Heart left ventricle (tissue), 16 donors: Measurements from ENCODE around the gene TBXA2R. TPM values are rescaled to one million over a fixed set of nuclear protein-coding genes. Genes with fewer than 3 reads are reported as not detected.
A peak's percentile ranks its signal among the peaks of the same experiment; 100 is the strongest.

Source experiments
- ATAC-seq, 4 donors: fragments of 200-7000 bp; cut with Tn5 transposase; one replicate each; pipeline ENCODE4 v1.9.1; 2020 to 2022; ENCODE audit warnings: moderate library complexity in 4 of 4, mild to moderate bottlenecking in 3 of 4, moderate number of reproducible peaks in 1 of 4
- DNase-seq, 5 donors: peaks; one replicate each; pipeline ENCODE4 v3.0.0-alpha.2; 2020
- H3K27ac ChIP-seq, 12 donors: fragments of 200-600 bp; sonication (generic) in 4 of 12; one replicate each; pipeline versions ENCODE4 v1.5.0 to v1.8.0; 2016 to 2022; ENCODE audit warnings: mild to moderate bottlenecking in 2 of 12
- H3K27me3 ChIP-seq, 9 donors: fragments of 200-600 bp; sonication (generic) in 2 of 9; one replicate each; pipeline versions ENCODE4 v1.5.1 to v1.8.0; 2016 to 2022; ENCODE audit warnings: mild to moderate bottlenecking in 3 of 9
- H3K36me3 ChIP-seq, 9 donors: fragments of 200-600 bp; sonication (generic) in 2 of 9; one replicate each; pipeline versions ENCODE4 v1.5.0 to v1.8.0; 2018 to 2022; ENCODE audit warnings: mild to moderate bottlenecking in 2 of 9
- H3K4me1 ChIP-seq, 12 donors: fragments of 200-600 bp; sonication (generic) in 4 of 12; one replicate each; pipeline versions ENCODE4 v1.5.0 to v1.8.0; 2016 to 2022; ENCODE audit warnings: mild to moderate bottlenecking in 3 of 12
- H3K4me3 ChIP-seq, 12 donors: fragments of 200-600 bp; sonication (generic) in 4 of 12; one replicate each; pipeline versions ENCODE4 v1.5.0 to v1.8.0; 2017 to 2022; ENCODE audit warnings: mild to moderate bottlenecking in 9 of 12, moderate library complexity in 4 of 12
- H3K9me3 ChIP-seq, 12 donors: fragments of 200-600 bp; sonication (generic) in 4 of 12; one replicate each; pipeline versions ENCODE4 v1.5.0 to v1.8.0; 2016 to 2022; ENCODE audit warnings: mild to moderate bottlenecking in 1 of 12
- POLR2A ChIP-seq, 2 donors: fragments of 450-650 bp; IDR thresholded peaks; one replicate each; pipeline ENCODE4 v1.6.1; 2017; ENCODE audit warnings: antibody characterized with exemption in 2 of 2, mild to moderate bottlenecking in 2 of 2, moderate library complexity in 2 of 2
- WGBS, 4 donors: extraction: QIAGEN DNeasy Blood & Tissue Kit in 2 of 4; methylation state at CpG; one replicate each; pipeline versions ENCODE4 v1.1.5 to v1.1.7; 2013 to 2018; 5-methylcytosine and 5-hydroxymethylcytosine counted together
- intact Hi-C, 10 donors: fragments of 100-400 bp; cut with DNase I; formaldehyde crosslinking; loops; one replicate each; pipeline versions ENCODE4 v1.11.1 to v1.14.2; 2022
- polyA plus RNA-seq, 2 donors: library from polyadenylated mRNA; stranded (reverse); fragments of 200-250 nt; gene quantifications; one replicate each; pipeline ENCODE4 v1.2.3, GENCODE V29; 2013
- total RNA-seq, 9 donors: library from RNA; depleted of rRNA in 2 of 9; stranded (reverse); fragments of >200 nt in 2 of 9; fragmentation: NEBNext Ultra II Directional in 3 of 9; extraction: Animal tissue kit (Norgen Biotek cat#: 25700) in 3 of 9; gene quantifications; one replicate each; pipeline versions ENCODE4 v1.1.0 to v1.2.4, GENCODE V29; 2016 to 2023
- TF ChIP-seq, protein P1 (sequence below), 12 donors: fragments of 200-600 bp; sonication (generic) in 4 of 12; IDR thresholded peaks; one replicate each; pipeline versions ENCODE4 v1.5.0 to v1.8.0; 2018 to 2022; ENCODE audit warnings: antibody characterized with exemption in 12 of 12, mild to moderate bottlenecking in 5 of 12
- donor health status: ischemic (EF 13 %, LVEDD 7.1; RV severe dilation, severe dysfunction).
- donor health status: healthy with polysubstance abuse.
- donor health status: DM: no; HTN: yes; CAD: no.
- donor health status: DM: no; HTN: no; CAD: no.
- donor health status: ischemic (EF 25% LVEDD 6.9; RV normal size, moderate dysfunction).
- donor health status: ischemic (EF 25% LVEDD 5.7; RV mildly dilated, moderate dysfunction).
- donor health status: healthy.
- donor health status: DM: yes; HTN: yes; CAD: no.
- donor health status: ischemic (EF 35%, LVEDD 5.7; RV mildly dilated, moderate dysfunction).
- donor health status: nonischemic (EF 11% LVEDD 7.7; RV severe dilation, severe dysfunction).
- donor health status: DM: yes; HTN: yes; CAD: no.
- donor health status: PGD.
- donor health status: ischemic (EF 29% LVEDD 5.4; RV normal size, mild dysfunction).
- donor health status: nonischemic (EF 23%, LVEDD 6.1; RV moderate dilation, normal function).

TBXA2R gene
- total and polyA plus RNA-seq, 11 donors = 1.9 to 5.1 (median 2.9) TPM

DNA sequence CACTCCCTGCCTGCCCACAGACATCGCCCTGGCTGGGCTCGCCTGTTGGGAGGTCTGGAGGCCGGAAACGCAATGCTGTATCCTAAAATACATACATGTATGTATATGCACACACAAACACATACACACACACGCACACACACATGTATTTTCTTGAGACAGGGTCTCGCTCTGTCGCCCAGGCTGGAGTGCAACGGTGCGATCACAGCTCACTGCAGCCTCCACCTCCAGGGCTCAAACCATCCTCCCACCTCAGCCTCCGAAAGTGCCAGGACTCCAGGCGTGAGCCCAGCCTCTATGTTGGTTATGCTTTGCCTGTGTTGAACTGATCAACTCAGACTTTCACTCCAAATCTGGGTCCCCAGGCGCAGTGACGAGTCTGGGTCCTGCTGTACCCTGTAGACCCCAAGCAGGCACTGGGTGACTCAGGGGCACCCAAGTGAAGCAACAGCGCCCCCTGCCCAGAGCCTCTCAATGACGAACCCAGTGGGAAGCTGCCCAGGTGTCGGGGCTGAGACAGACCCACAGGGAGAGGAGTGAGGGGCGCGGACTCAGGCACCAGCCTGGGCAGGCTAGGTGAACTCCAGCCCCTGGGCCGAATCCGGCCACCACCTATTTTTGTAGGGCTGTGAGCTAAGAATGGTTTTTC, 47.3 kb upstream of the TBXA2R start:
- H3K4me3 ChIP-seq = no peak overlapping the region
- H3K36me3 ChIP-seq = peaks cover 0 to 85% (median 66%) of the 10 kb centered on the region in 9 donors
- 94 to 96% (median 95%) methylated on average over 20 of the region's 20 CpGs for WGBS, 4 donors
- no peaks in the 10 kb centered on the region for H3K4me1 ChIP-seq
- intact Hi-C loops = no loop called here
- no peak for DNase-seq
- no peak for TF ChIP-seq POLR2A (IDR thresholded peaks at IDR 0.05)
- TF ChIP-seq, protein P1, sequence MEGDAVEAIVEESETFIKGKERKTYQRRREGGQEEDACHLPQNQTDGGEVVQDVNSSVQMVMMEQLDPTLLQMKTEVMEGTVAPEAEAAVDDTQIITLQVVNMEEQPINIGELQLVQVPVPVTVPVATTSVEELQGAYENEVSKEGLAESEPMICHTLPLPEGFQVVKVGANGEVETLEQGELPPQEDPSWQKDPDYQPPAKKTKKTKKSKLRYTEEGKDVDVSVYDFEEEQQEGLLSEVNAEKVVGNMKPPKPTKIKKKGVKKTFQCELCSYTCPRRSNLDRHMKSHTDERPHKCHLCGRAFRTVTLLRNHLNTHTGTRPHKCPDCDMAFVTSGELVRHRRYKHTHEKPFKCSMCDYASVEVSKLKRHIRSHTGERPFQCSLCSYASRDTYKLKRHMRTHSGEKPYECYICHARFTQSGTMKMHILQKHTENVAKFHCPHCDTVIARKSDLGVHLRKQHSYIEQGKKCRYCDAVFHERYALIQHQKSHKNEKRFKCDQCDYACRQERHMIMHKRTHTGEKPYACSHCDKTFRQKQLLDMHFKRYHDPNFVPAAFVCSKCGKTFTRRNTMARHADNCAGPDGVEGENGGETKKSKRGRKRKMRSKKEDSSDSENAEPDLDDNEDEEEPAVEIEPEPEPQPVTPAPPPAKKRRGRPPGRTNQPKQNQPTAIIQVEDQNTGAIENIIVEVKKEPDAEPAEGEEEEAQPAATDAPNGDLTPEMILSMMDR (IDR thresholded peaks at IDR 0.05) = peak in 1 of 12 donors; percentile 16
- no peaks in the 10 kb centered on the region for H3K27me3 ChIP-seq
- no peaks in the 10 kb centered on the region for H3K9me3 ChIP-seq
- H3K27ac ChIP-seq = no peak overlapping the region
- no peak for ATAC-seq

GRCh38 chr19:3653081-3653795, 46.6 kb upstream of the TBXA2R start:
- 91 to 95% (median 93%) methylated on average over 30 to 37 of the region's 37 CpGs for WGBS, 4 donors
- TF ChIP-seq, protein P1 (IDR thresholded peaks at IDR 0.05) = no peak
- TF ChIP-seq POLR2A (IDR thresholded peaks at IDR 0.05) = no peak

GRCh38 chr19:3652422-3652821, 45.7 kb upstream of the TBXA2R start:
- Histone ChIP-seq H3K36me3 (peaks cover 0 to 84% (median 70%) of the 10 kb centered on the region in 9 donors), H3K27me3 (no peaks in the 10 kb centered on the region), H3K9me3 (no peaks in the 10 kb centered on the region), H3K27ac (no peak overlapping the region), H3K4me3 (no peak overlapping the region), H3K4me1 (no peaks in the 10 kb centered on the region)
- no peak for TF ChIP-seq POLR2A (IDR thresholded peaks at IDR 0.05)
- TF ChIP-seq, protein P1 (IDR thresholded peaks at IDR 0.05) = no peak
- ATAC-seq (no peak), DNase-seq (no peak)
- intact Hi-C loops = no loop called here
- 90 to 95% (median 94%) methylated on average over 7 to 14 of the region's 14 CpGs for whole genome bisulfite sequencing, 4 donors

More at GRCh38 chr19:3653081-3653795, 46.6 kb upstream of the TBXA2R start:
- no peaks in the 10 kb centered on the region for H3K9me3 ChIP-seq
- H3K4me3 ChIP-seq = no peak overlapping the region
- ATAC-seq = no peak
- H3K36me3 ChIP-seq = peaks cover 0 to 84% (median 66%) of the 10 kb centered on the region in 9 donors
- DNase-seq = no peak
- no peaks in the 10 kb centered on the region for H3K4me1 ChIP-seq
- no peaks in the 10 kb centered on the region for H3K27me3 ChIP-seq
- intact Hi-C loops = no loop called here
- H3K27ac ChIP-seq = no peak overlapping the region

DNA sequence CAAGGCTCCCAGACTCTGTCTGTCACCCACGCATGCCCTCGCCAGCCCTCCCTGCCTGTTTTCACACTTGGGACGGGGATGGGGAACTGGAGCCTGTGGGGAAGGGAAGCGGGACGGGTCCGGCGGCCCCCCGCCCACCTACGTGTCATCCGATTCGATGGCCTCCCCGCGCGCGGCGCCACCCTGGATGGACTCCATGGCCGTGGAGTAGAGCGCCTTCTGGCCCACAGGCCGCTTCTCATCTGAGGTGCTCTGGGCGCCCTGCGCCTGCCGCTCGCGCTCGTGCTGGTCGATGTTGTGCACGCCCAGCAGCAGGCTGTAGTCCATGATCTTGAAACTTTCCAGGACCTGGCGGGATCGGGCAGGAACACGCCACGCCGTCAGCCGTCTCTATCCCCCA, 45.0 kb upstream of the TBXA2R start:
- Histone ChIP-seq H3K4me1 (no peaks in the 10 kb centered on the region), H3K36me3 (peaks cover 0 to 80% (median 66%) of the 10 kb centered on the region in 9 donors), H3K4me3 (no peak overlapping the region), H3K27ac (no peak overlapping the region), H3K27me3 (no peaks in the 10 kb centered on the region), H3K9me3 (no peaks in the 10 kb centered on the region)
- intact Hi-C loops = no loop called here
- DNase-seq (no peak), ATAC-seq (no peak)
- 97 to 98% (median 98%) methylated on average over 31 to 33 of the region's 33 CpGs for WGBS, 4 donors
- no peak for TF ChIP-seq POLR2A (IDR thresholded peaks at IDR 0.05)
- TF ChIP-seq, protein P1 (IDR thresholded peaks at IDR 0.05) = no peak
